Esophagus muscularis mucosa (tissue), 3 donors: ENCODE results near the gene FNIP2.

Source experiments
- POLR2A ChIP-seq: fragments of 450-650 bp; IDR thresholded peaks from one replicate; pipeline ENCODE4 v1.6.1; 2017; ENCODE audit warnings: antibody characterized with exemption, moderate library complexity, mild to moderate bottlenecking, low read depth
- TF ChIP-seq, protein P1 (sequence below), 3 experiments: fragments of 200-600 bp in 2 of 3; fragments of 450-650 bp in 1 of 3; sonication (generic) in 2 of 3; IDR thresholded peaks; one replicate each; pipeline ENCODE4 v1.5.1; 2017 to 2019; ENCODE audit warnings: antibody characterized with exemption in 3 of 3, mild to moderate bottlenecking in 2 of 3, moderate library complexity in 1 of 3

DNA sequence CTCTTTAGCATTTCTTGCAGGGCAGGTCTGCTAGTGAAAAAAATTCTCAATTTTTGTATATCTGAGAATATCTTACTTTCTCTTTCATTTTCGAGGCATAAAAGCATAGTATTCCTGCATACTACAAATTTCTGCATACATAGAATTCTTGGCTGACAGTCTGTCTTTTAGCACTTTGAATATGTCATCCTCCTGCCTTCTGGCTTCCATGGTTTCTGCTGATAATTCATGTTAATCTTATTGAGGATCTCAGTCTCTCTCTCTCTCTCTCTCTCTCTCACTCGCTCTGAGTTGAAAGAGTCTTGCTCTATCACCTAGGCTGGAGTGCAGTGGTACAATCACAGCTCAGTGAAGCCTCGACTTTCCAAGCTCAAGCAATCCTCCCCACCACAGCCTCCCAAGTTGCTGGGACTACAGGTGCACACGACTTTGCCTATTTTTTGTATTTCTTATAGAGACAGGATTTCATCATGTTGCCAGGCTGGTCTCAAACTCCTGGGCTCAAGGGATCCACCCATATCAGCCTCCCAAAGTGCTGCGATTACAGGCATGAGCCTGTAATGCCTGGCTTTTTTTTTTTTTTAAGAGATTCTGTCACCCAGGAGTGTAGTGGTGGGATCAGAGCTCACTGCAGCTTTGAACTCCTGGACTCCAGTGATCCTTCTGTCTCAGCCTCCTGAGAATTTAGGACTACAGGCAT is 161.3 kb downstream of the FNIP2 start:
- TF ChIP-seq, protein P1, sequence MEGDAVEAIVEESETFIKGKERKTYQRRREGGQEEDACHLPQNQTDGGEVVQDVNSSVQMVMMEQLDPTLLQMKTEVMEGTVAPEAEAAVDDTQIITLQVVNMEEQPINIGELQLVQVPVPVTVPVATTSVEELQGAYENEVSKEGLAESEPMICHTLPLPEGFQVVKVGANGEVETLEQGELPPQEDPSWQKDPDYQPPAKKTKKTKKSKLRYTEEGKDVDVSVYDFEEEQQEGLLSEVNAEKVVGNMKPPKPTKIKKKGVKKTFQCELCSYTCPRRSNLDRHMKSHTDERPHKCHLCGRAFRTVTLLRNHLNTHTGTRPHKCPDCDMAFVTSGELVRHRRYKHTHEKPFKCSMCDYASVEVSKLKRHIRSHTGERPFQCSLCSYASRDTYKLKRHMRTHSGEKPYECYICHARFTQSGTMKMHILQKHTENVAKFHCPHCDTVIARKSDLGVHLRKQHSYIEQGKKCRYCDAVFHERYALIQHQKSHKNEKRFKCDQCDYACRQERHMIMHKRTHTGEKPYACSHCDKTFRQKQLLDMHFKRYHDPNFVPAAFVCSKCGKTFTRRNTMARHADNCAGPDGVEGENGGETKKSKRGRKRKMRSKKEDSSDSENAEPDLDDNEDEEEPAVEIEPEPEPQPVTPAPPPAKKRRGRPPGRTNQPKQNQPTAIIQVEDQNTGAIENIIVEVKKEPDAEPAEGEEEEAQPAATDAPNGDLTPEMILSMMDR (IDR thresholded peaks at IDR 0.05), result no peak
- no peak for TF ChIP-seq POLR2A
